Measurements from ENCODE around the gene NFATC1. TPM values are rescaled to one million over a fixed set of nuclear protein-coding genes. Genes with fewer than 3 reads are reported as not detected.

Gene NFATC1
- total and polyA plus RNA-seq, 2 donors from 2014 or later: 4.3 to 17.2 TPM

DNA sequence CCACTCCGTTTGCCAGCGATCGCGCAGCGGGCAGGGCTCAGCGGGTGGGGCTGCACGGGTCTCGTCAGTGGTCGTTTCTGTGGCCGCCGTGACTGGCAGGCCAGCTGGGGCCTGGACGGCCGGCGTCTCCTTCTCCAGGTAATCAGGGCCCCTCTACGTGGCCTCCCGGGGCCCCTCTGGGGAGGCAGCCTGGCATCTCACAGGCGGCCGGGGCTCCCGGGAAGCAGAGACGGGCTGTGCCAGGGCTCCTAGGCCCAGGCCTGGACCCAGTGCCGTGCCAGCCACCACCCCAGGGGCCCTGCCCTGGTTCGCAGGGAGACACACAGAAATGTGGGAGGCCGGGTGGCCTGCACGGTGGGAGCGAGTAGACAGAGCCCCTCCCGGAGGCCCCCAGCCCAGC is 59.5 kb downstream of the NFATC1 start:
- Histone ChIP-seq H3K27me3 (ENCODE audit: control insufficient read depth, insufficient read depth, low read length) (no peaks in the 10 kb centered on the region), H3K4me1 (ENCODE audit: control insufficient read depth in 2 of 3, insufficient read depth in 2 of 3, low read depth in 1 of 3, low read length in 3 of 3) (no peaks in the 10 kb centered on the region), H3K36me3 (ENCODE audit: control insufficient read depth in 2 of 3, insufficient read depth in 3 of 3, low read length in 3 of 3) (peaks cover 0 to 4% (median 0%) of the 10 kb centered on the region in 3 donors), H3K4me3 (ENCODE audit: low read length in 3 of 3) (no peak overlapping the region), H3K9me3 (ENCODE audit: control insufficient read depth in 2 of 3, insufficient read depth in 1 of 3, low read length in 3 of 3) (no peaks in the 10 kb centered on the region), H3K9ac (ENCODE audit: low read length in 3 of 3) (no peak overlapping the region), H3K27ac (ENCODE audit: low read depth in 2 of 2, low read length in 2 of 2) (no peak overlapping the region)
- TF ChIP-seq, protein P1, sequence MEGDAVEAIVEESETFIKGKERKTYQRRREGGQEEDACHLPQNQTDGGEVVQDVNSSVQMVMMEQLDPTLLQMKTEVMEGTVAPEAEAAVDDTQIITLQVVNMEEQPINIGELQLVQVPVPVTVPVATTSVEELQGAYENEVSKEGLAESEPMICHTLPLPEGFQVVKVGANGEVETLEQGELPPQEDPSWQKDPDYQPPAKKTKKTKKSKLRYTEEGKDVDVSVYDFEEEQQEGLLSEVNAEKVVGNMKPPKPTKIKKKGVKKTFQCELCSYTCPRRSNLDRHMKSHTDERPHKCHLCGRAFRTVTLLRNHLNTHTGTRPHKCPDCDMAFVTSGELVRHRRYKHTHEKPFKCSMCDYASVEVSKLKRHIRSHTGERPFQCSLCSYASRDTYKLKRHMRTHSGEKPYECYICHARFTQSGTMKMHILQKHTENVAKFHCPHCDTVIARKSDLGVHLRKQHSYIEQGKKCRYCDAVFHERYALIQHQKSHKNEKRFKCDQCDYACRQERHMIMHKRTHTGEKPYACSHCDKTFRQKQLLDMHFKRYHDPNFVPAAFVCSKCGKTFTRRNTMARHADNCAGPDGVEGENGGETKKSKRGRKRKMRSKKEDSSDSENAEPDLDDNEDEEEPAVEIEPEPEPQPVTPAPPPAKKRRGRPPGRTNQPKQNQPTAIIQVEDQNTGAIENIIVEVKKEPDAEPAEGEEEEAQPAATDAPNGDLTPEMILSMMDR (IDR thresholded peaks at IDR 0.05; ENCODE audit: borderline replicate concordance, extremely low read depth, insufficient read depth): no peak
- intact Hi-C loops (cut with DNase I): no loop called here
- FAIRE-seq (no peak), DNase-seq (no peak)

DNA sequence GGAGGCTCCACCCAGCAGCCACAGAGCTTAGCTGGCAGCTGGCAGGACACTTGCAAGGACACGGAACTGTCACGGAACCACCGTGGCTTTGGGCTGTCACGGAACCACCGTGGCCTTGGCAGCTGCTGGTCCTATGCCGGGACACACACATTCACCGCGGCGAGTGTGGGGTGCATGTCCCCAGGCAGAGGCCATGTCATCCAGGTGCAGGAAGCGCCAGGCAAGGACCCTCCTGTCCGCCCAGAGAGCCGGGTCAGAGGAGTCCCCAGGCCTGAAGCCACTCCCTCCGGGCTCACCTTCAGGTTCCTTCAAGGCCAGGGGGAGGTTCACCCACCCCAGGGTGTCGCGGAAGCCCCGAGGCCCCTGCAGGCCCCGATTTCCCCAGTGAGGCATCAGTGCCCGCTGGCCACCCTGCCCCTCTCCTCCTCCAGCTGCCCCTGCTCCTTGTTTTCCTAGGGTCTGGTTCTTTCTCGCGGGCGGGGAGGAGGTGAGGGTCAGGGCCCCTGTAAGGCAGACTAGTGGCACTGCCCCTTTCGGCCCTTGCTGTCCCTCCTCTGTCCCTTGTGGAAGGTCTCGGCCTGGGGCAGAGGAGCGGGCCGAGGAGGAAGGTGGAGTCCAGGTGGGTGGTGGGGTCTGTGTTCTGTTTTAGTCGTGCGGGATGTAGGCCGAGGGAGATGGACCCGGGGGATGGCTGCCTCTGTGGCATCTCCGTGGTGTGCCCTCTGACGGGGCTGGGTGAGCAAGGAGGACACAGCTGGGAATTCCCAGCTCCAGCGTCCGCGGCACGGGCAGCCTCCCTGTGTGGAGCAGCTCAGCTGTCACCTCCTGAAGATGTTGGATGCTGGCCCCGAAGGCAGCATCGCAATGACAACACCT is 60.6 kb downstream of the NFATC1 start:
- DNase-seq (no peak), FAIRE-seq (no peak)
- Histone ChIP-seq H3K27ac (ENCODE audit: low read depth in 2 of 2, low read length in 2 of 2) (no peak overlapping the region), H3K9me3 (ENCODE audit: control insufficient read depth in 2 of 3, insufficient read depth in 1 of 3, low read length in 3 of 3) (no peaks in the 10 kb centered on the region), H3K4me1 (ENCODE audit: control insufficient read depth in 2 of 3, insufficient read depth in 2 of 3, low read depth in 1 of 3, low read length in 3 of 3) (no peaks in the 10 kb centered on the region), H3K36me3 (ENCODE audit: control insufficient read depth in 2 of 3, insufficient read depth in 3 of 3, low read length in 3 of 3) (no peaks in the 10 kb centered on the region), H3K4me3 (ENCODE audit: low read length in 3 of 3) (no peak overlapping the region), H3K27me3 (ENCODE audit: control insufficient read depth, insufficient read depth, low read length) (no peaks in the 10 kb centered on the region), H3K9ac (ENCODE audit: low read length in 3 of 3) (no peak overlapping the region)
- TF ChIP-seq, protein P1 (IDR thresholded peaks at IDR 0.05; ENCODE audit: borderline replicate concordance, extremely low read depth, insufficient read depth): no peak
- intact Hi-C loops (cut with DNase I): no loop called here

DNA sequence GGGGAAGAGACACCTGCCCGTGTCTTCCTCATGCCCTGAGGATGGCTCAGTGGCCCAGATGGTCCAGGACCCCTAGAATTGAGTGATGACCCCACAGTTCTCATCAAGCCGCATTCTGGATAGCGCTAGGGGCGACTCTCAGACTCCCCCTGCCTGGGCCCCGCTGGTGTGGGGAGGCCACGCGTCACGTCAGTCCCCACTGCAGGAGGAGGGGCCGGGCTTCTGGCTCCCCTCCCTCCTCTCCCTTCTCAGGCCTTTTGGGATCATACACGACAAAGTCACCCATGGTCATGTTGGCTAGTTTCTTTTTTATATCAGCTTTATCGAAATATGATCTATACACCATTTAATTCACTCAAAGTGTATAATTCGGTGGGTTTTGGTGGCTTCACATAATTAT is 61.5 kb downstream of the NFATC1 start:
- Histone ChIP-seq H3K27me3 (ENCODE audit: control insufficient read depth, insufficient read depth, low read length) (no peaks in the 10 kb centered on the region), H3K9ac (ENCODE audit: low read length in 3 of 3) (no peak overlapping the region), H3K4me3 (ENCODE audit: low read length in 3 of 3) (no peak overlapping the region), H3K27ac (ENCODE audit: low read depth in 2 of 2, low read length in 2 of 2) (no peak overlapping the region), H3K36me3 (ENCODE audit: control insufficient read depth in 2 of 3, insufficient read depth in 3 of 3, low read length in 3 of 3) (no peaks in the 10 kb centered on the region), H3K9me3 (ENCODE audit: control insufficient read depth in 2 of 3, insufficient read depth in 1 of 3, low read length in 3 of 3) (no peaks in the 10 kb centered on the region), H3K4me1 (ENCODE audit: control insufficient read depth in 2 of 3, insufficient read depth in 2 of 3, low read depth in 1 of 3, low read length in 3 of 3) (no peaks in the 10 kb centered on the region)
- DNase-seq: no peak
- TF ChIP-seq, protein P1 (IDR thresholded peaks at IDR 0.05; ENCODE audit: borderline replicate concordance, extremely low read depth, insufficient read depth): no peak
- no peak for FAIRE-seq
- intact Hi-C loops (cut with DNase I): no loop called here

Measured in kidney (tissue), 14 donors.